Coronary artery (tissue), 2 donors: ENCODE results near the gene CLEC20A.
A peak's percentile ranks its signal among the peaks of the same experiment; 100 is the strongest.

ENCODE experiments used
- DNase-seq: peaks from one replicate; pipeline ENCODE4 v3.0.0-alpha.2; 2017; ENCODE audit warnings: low spot score
- H3K27ac ChIP-seq, 2 donors: fragments of 200-600 bp; sonication (generic); one replicate each; pipeline ENCODE4 v1.5.1; 2016 to 2019
- H3K4me3 ChIP-seq: fragments of 200-600 bp; sonication (generic); 2 replicates; pipeline ENCODE4 v1.5.1; 2016; ENCODE audit warnings: mild to moderate bottlenecking, moderate library complexity
- TF ChIP-seq, protein P1 (sequence below): fragments of 200-600 bp; sonication (generic); IDR thresholded peaks from one replicate; pipeline ENCODE4 v1.5.1; 2019; ENCODE audit warnings: antibody characterized with exemption

CLEC20A gene

DNA sequence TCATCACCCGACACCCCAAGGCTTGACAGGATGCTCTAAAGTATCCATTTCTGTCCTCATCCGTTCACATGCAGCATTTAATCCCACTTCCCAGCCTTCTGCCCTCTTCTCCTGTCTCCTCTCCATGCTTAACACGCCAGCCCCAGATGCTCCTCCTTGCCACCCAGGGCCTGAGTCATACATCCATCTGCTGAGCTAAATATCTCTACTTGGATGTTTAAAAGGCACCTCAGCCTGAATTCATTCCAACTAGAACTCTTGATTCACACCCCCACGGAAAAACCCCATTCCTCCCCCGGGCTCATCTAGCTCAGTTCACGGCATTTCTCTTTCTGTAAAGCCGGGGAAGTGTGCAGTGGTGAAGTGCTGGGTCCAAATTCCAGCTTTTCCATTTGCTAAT is 43.9 kb upstream of the CLEC20A start:
- no peak overlapping the region for H3K4me3 ChIP-seq
- TF ChIP-seq, protein P1, sequence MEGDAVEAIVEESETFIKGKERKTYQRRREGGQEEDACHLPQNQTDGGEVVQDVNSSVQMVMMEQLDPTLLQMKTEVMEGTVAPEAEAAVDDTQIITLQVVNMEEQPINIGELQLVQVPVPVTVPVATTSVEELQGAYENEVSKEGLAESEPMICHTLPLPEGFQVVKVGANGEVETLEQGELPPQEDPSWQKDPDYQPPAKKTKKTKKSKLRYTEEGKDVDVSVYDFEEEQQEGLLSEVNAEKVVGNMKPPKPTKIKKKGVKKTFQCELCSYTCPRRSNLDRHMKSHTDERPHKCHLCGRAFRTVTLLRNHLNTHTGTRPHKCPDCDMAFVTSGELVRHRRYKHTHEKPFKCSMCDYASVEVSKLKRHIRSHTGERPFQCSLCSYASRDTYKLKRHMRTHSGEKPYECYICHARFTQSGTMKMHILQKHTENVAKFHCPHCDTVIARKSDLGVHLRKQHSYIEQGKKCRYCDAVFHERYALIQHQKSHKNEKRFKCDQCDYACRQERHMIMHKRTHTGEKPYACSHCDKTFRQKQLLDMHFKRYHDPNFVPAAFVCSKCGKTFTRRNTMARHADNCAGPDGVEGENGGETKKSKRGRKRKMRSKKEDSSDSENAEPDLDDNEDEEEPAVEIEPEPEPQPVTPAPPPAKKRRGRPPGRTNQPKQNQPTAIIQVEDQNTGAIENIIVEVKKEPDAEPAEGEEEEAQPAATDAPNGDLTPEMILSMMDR: no peak
- no peak overlapping the region for H3K27ac ChIP-seq
- DNase-seq: peak; percentile 31

GRCh38 chr1:178540204-178540603 is 43.4 kb upstream of the CLEC20A start:
- DNase-seq: no peak
- H3K4me3 ChIP-seq: no peak overlapping the region
- H3K27ac ChIP-seq: no peak overlapping the region
- TF ChIP-seq, protein P1: no peak

DNA sequence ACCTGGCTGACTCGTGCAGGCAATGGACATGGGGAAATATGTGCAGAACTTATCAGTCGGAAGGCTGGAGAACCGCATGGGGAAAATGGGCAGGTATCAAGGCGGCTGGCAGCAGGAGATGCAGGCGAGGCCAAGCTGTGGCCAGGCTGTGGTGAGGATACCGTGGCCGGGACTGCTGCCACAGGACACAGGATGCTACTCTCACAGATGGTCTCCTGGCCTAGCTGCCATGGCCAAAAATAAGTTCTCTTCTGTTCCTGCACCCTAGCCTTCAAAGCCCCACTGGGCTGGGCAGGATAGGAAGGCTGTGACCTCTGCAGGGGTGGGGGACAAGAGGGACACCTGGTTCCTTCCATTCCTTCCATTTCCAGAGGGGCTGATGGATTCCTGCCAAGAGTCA is 42.5 kb upstream of the CLEC20A start:
- TF ChIP-seq, protein P1: no peak
- DNase-seq: peak; percentile 45
- Histone ChIP-seq H3K4me3 (no peak overlapping the region), H3K27ac (no peak overlapping the region)

- TF ChIP-seq, protein P1: no peak
- peak; percentile 70 for DNase-seq
- H3K4me3 ChIP-seq: no peak overlapping the region
- H3K27ac ChIP-seq: peak overlapping the region in 1 of 2 donors; percentile 9
These were observed 41.6 kb upstream of the CLEC20A start for GRCh38 chr1:178538192-178538916.

GRCh38 chr1:178537382-178538090 is 40.8 kb upstream of the CLEC20A start:
- TF ChIP-seq, protein P1: no peak
- Histone ChIP-seq H3K4me3 (no peak overlapping the region), H3K27ac (peak overlapping the region in 1 of 2 donors; percentile 64)
- DNase-seq: peak; percentile 73

DNA sequence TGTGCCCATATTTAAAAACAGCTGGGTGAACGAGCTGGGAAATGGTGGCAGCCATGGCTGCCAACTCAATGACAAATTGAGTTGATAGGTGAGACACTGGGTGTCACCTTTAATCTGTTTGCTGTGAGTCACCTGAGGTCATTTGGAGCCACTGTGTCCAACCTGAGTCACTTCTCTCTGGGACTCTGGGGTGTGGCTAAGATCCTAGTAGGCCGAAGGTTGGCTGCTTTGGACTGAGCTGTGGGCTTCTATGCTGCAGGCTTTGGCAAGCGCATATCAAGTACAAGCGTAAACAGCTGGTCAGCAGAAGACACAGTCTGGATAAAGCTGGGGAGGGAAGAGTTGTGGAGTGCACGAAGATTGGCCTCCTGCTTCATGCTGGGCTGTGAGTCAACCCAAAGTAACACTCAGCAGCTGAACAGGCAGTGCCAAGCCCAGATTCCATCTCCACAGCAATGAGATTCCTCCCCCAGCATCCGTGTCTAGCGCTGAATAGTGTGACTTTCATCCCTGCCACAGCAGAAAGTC is 40.1 kb upstream of the CLEC20A start:
- peak; percentile 72 for DNase-seq
- Histone ChIP-seq H3K27ac (peak overlapping the region in 1 of 2 donors; percentile 64), H3K4me3 (no peak overlapping the region)
- TF ChIP-seq, protein P1: no peak
